GM21737 (cell line): Measurements from ENCODE around the gene PDPN.

Experiments used
- ATAC-seq: cut with Tn5 transposase; IDR thresholded peaks from one replicate; pipeline ENCODE4 v1.9.1; 2021; ENCODE audit warnings: mild to moderate bottlenecking, moderate library complexity; ENCODE audit not compliant: unreplicated experiment

The PDPN gene

GRCh38 chr1:13576926-13577325 is 6.7 kb upstream of the PDPN start:
- no peak for ATAC-seq

- ATAC-seq, result no peak
Observed at GRCh38 chr1:13577846-13578245, 5.8 kb upstream of the PDPN start.

GRCh38 chr1:13581446-13581845 is 2.2 kb upstream of the PDPN start:
- no peak for ATAC-seq

- ATAC-seq, result no peak
Observed at GRCh38 chr1:13582713-13583443, 754 bp upstream of the PDPN start.

GRCh38 chr1:13583966-13584791 is 547 bp downstream of the PDPN start:
- no peak for ATAC-seq

GRCh38 chr1:13584876-13585611 is 1.4 kb downstream of the PDPN start:
- no peak for ATAC-seq

GRCh38 chr1:13585612-13585991 is 2.0 kb downstream of the PDPN start:
- no peak for ATAC-seq

- no peak for ATAC-seq
Observed at GRCh38 chr1:13586001-13586400, 2.4 kb downstream of the PDPN start.

- no peak for ATAC-seq
Observed at GRCh38 chr1:13587256-13588030, 3.8 kb downstream of the PDPN start.

- no peak for ATAC-seq
Observed at GRCh38 chr1:13588946-13589796, 5.5 kb downstream of the PDPN start.

GRCh38 chr1:13590486-13590885 is 6.9 kb downstream of the PDPN start:
- ATAC-seq, result no peak

- ATAC-seq, result no peak
Observed at GRCh38 chr1:13593511-13594131, 10.0 kb downstream of the PDPN start.

GRCh38 chr1:13595411-13595810 is 11.8 kb downstream of the PDPN start:
- ATAC-seq, result no peak

GRCh38 chr1:13597166-13597565 is 13.5 kb downstream of the PDPN start:
- ATAC-seq, result no peak

GRCh38 chr1:13600762-13601453 is 17.3 kb downstream of the PDPN start:
- ATAC-seq, result no peak

- ATAC-seq, result no peak
Observed at GRCh38 chr1:13604176-13604575, 20.5 kb downstream of the PDPN start.

GRCh38 chr1:13604721-13605120 is 21.1 kb downstream of the PDPN start:
- no peak for ATAC-seq

GRCh38 chr1:13605159-13605558 is 21.5 kb downstream of the PDPN start:
- ATAC-seq, result no peak

GRCh38 chr1:13607002-13607401 is 23.4 kb downstream of the PDPN start:
- no peak for ATAC-seq
